ENCODE results near the gene SCRN2.

DNA sequence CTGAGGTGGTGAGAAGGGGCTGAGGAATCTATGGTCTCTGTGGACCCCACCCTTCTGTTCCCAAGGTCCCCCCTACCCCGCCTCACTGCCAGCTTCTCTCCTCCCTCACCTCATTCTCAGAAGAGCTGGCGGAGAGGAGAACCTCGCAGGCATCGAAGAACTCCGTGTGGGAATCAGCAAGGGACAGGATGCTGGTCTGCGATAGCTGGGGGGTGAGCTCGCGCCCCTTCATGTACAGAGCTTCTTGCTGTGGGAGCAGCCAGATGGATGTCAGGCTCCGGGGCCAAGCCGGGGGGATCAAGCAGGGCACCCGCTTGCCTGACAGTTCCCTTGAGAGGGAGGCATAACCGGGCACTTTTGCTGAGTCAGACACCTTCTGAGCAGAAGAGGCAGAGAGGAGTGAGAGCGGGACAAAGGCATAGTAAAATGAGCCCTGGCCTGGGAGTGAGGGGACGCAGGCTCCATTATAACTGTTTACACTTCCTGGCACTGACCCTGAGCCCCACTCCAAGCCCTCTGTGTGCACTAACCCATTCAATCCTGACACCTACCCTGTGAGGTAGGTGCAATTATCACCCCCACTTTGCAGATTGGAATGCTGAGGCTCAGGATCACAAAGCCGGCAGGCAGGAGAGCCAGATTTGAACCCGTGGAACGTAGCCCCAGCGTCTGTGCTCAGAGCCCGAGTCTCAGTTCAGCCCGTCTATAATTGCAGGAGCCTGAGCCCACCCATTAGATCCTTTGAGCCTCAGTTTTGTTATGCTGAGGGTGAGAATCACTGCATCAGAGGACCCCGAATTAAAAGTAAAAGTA lies 25.8 kb downstream of the SCRN2 start:
- TF ChIP-seq, protein P1, sequence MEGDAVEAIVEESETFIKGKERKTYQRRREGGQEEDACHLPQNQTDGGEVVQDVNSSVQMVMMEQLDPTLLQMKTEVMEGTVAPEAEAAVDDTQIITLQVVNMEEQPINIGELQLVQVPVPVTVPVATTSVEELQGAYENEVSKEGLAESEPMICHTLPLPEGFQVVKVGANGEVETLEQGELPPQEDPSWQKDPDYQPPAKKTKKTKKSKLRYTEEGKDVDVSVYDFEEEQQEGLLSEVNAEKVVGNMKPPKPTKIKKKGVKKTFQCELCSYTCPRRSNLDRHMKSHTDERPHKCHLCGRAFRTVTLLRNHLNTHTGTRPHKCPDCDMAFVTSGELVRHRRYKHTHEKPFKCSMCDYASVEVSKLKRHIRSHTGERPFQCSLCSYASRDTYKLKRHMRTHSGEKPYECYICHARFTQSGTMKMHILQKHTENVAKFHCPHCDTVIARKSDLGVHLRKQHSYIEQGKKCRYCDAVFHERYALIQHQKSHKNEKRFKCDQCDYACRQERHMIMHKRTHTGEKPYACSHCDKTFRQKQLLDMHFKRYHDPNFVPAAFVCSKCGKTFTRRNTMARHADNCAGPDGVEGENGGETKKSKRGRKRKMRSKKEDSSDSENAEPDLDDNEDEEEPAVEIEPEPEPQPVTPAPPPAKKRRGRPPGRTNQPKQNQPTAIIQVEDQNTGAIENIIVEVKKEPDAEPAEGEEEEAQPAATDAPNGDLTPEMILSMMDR (IDR thresholded peaks at IDR 0.05) = no peak
- no peak for TF ChIP-seq POLR2A (IDR thresholded peaks at IDR 0.05)
